ENCODE measurements around the gene RBBP7. TPM values are rescaled to one million over a fixed set of nuclear protein-coding genes. Genes with fewer than 3 reads are reported as not detected.
"Not testable (repeated sequence)": the region's sequence is repeated elsewhere in the genome, so short reads cannot be mapped to it uniquely, and the experiment has no call there.

The RBBP7 gene
- total RNA-seq, 1 donor from 2014 or later = 77.4 TPM

GRCh38 chrX:16856744-16857143 lies 13.4 kb downstream of the RBBP7 start:
- no peak for FAIRE-seq

GRCh38 chrX:16856076-16856404 lies 14.1 kb downstream of the RBBP7 start:
- DNase-seq (ENCODE audit: low read depth) = peak; percentile 78
- H3K27me3 ChIP-seq (ENCODE audit: control insufficient read depth, insufficient read depth, low read length); FAIRE-seq; H3K4me3 ChIP-seq (ENCODE audit: low read depth, low read length); H3K36me3 ChIP-seq (ENCODE audit: control insufficient read depth, insufficient read depth, low read length): not testable (repeated sequence)

More at GRCh38 chrX:16856744-16857143, 13.4 kb downstream of the RBBP7 start:
- TF ChIP-seq, protein P1, sequence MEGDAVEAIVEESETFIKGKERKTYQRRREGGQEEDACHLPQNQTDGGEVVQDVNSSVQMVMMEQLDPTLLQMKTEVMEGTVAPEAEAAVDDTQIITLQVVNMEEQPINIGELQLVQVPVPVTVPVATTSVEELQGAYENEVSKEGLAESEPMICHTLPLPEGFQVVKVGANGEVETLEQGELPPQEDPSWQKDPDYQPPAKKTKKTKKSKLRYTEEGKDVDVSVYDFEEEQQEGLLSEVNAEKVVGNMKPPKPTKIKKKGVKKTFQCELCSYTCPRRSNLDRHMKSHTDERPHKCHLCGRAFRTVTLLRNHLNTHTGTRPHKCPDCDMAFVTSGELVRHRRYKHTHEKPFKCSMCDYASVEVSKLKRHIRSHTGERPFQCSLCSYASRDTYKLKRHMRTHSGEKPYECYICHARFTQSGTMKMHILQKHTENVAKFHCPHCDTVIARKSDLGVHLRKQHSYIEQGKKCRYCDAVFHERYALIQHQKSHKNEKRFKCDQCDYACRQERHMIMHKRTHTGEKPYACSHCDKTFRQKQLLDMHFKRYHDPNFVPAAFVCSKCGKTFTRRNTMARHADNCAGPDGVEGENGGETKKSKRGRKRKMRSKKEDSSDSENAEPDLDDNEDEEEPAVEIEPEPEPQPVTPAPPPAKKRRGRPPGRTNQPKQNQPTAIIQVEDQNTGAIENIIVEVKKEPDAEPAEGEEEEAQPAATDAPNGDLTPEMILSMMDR (IDR thresholded peaks at IDR 0.05; ENCODE audit: insufficient read depth, low read length, severe bottlenecking) = no peak
- DNase-seq (ENCODE audit: low read depth) = no peak
- H3K4me3 ChIP-seq (ENCODE audit: low read depth, low read length) = no peak overlapping the region
- no peaks in the 10 kb centered on the region for H3K27me3 ChIP-seq (ENCODE audit: control insufficient read depth, insufficient read depth, low read length)
- peaks cover 2% of the 10 kb centered on the region for H3K36me3 ChIP-seq (ENCODE audit: control insufficient read depth, insufficient read depth, low read length)

- FAIRE-seq = no peak
- DNase-seq (ENCODE audit: low read depth) = no peak
- Histone ChIP-seq H3K27me3 (ENCODE audit: control insufficient read depth, insufficient read depth, low read length) (no peaks in the 10 kb centered on the region), H3K4me3 (ENCODE audit: low read depth, low read length) (no peak overlapping the region), H3K36me3 (ENCODE audit: control insufficient read depth, insufficient read depth, low read length) (no peaks in the 10 kb centered on the region)
- TF ChIP-seq, protein P1 (IDR thresholded peaks at IDR 0.05; ENCODE audit: insufficient read depth, low read length, severe bottlenecking) = no peak
These were observed 14.6 kb downstream of the RBBP7 start for GRCh38 chrX:16855363-16856075.

GRCh38 chrX:16853537-16853936 lies 16.6 kb downstream of the RBBP7 start:
- FAIRE-seq (no peak), DNase-seq (ENCODE audit: low read depth) (no peak)
- H3K4me3 ChIP-seq (ENCODE audit: low read depth, low read length) = no peak overlapping the region
- TF ChIP-seq, protein P1 (IDR thresholded peaks at IDR 0.05; ENCODE audit: insufficient read depth, low read length, severe bottlenecking) = no peak
- no peaks in the 10 kb centered on the region for H3K36me3 ChIP-seq (ENCODE audit: control insufficient read depth, insufficient read depth, low read length)
- no peaks in the 10 kb centered on the region for H3K27me3 ChIP-seq (ENCODE audit: control insufficient read depth, insufficient read depth, low read length)

DNA sequence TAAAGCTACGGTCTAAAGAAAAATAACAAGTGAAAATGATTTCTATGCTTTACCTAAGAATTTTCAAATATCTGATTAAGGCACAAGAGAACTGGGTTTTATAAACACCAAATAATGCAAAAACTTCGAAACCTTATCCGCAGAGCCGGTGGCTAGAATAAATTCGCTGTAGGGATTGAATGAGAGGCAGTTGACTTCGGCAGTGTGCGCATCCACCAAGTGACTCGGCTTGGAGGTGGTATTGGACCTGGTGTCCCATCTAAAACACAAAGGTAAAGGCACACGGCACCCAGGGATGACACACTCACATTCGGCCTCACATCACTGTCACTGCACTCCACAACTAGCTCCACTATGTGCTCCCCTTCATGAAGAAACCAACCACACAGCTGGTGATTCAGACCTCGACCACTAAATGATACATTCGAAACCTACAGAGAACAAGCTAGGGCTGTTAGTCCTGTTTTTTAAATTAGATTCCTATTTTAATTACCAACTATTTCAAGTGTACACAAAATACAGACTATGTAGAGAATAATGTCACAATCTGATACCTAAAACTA lies 17.5 kb downstream of the RBBP7 start:
- FAIRE-seq = no peak
- TF ChIP-seq, protein P1 (IDR thresholded peaks at IDR 0.05; ENCODE audit: insufficient read depth, low read length, severe bottlenecking) = no peak
- Histone ChIP-seq H3K27me3 (ENCODE audit: control insufficient read depth, insufficient read depth, low read length) (no peaks in the 10 kb centered on the region), H3K4me3 (ENCODE audit: low read depth, low read length) (no peak overlapping the region), H3K36me3 (ENCODE audit: control insufficient read depth, insufficient read depth, low read length) (no peaks in the 10 kb centered on the region)
- no peak for DNase-seq (ENCODE audit: low read depth)

- no peak for FAIRE-seq
- no peaks in the 10 kb centered on the region for H3K27me3 ChIP-seq (ENCODE audit: control insufficient read depth, insufficient read depth, low read length)
- no peak for DNase-seq (ENCODE audit: low read depth)
- TF ChIP-seq, protein P1 (IDR thresholded peaks at IDR 0.05; ENCODE audit: insufficient read depth, low read length, severe bottlenecking) = no peak
- no peak overlapping the region for H3K4me3 ChIP-seq (ENCODE audit: low read depth, low read length)
- H3K36me3 ChIP-seq (ENCODE audit: control insufficient read depth, insufficient read depth, low read length) = no peaks in the 10 kb centered on the region
These were observed 18.3 kb downstream of the RBBP7 start for GRCh38 chrX:16851827-16852226.
